Myocyte (in vitro differentiated cells): ENCODE data around the gene EIF3I. TPM values are rescaled to one million over a fixed set of nuclear protein-coding genes. Genes with fewer than 3 reads are reported as not detected.

Experiments used
- DNase-seq: peaks from one replicate; pipeline ENCODE4 v3.0.0-alpha.2; 2012; ENCODE audit warnings: low read depth
- total RNA-seq: library from RNA; depleted of rRNA; stranded (reverse); fragments of >200 nt; gene quantifications from 2 replicates; pipeline ENCODE4 v1.2.3, GENCODE V29; 2014

The EIF3I gene
- total RNA-seq, 1 donor from 2014 or later = 238 TPM

DNA sequence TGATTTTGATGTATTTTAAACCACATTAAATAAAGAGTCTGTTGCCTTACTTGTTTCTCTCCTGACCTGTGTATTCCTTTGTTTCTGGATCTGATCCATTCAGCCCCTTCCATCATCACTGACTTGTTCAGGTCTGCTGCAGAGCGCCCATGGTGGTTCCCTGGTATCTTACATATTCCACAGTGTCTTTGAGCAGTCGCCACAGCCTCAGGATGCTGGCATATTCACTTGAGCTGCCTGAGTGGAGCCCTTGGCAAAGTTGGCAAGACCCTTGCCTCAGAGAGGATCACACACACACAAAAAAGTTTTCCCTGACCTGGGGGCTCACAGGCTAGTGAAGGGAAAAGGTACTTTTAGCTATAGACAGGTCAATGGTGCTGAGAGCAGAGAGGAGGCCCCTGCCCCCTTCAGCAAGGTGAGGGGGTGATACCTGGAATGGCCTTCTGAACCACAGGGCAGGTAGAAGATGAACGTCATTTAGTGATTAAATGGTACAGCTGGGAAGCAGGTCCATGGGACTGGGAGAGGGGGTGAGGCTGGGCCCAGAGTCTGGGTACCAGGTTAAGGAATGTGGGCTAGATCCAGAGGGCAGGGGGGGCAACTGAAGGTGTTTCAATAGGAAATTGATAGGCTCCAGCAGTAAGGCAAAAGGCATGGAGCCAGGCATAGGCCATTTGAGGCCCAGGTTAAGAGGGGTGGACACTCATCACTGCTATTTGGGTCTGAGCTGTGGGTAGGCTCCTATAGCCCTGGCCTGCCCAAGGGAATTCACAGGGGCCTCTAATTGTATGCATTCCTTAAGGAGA is 23.8 kb upstream of the EIF3I start:
- DNase-seq = no peak

DNA sequence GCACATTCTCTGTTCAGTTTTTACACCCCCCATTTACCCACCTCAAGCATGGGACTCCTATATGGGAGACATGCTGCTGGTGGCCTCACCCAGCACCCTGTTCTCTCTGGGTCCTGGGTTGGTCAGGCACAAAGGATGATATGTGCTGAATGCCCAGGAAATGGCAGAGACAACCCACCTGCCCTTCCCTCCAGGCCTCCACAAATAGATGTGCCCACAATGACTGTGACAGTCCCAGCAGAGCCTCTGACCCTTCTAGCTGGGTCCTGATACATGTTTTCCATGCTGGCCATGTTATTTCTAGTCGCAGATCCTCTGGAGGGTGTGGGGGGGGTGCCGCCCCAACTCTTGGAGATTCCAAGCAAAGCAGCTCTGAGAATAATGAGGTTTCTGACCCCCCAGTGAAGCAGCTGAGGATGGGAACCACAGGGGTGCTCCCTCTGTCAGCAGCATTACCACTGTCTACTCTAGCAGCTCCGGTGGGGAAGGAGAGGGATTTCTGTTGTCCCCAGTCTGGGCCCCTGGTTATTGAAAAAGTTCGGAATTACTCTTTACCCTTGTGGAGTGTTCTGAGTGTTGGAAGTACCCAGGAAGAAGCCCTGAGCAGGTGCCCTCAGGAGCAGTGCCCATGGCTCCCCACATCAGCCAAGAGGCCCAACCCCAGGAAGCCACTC is 23.0 kb upstream of the EIF3I start:
- DNase-seq = peak; percentile 62

GRCh38 chr1:32199717-32200072 is 22.5 kb upstream of the EIF3I start:
- peak; percentile 80 for DNase-seq

GRCh38 chr1:32200226-32201010 is 21.8 kb upstream of the EIF3I start, which contains the start of gene CCDC28B:
Gene CCDC28B, plus strand, starts transcription at chr1:32200595. Its CDS starts 1,341 bp downstream, at chr1:32201936.
- peak; percentile 73 for DNase-seq

GRCh38 chr1:32201011-32201855 is 21.0 kb upstream of the EIF3I start:
- peak; percentile 67 for DNase-seq

GRCh38 chr1:32204943-32205361 is 17.3 kb upstream of the EIF3I start:
- no peak for DNase-seq

DNA sequence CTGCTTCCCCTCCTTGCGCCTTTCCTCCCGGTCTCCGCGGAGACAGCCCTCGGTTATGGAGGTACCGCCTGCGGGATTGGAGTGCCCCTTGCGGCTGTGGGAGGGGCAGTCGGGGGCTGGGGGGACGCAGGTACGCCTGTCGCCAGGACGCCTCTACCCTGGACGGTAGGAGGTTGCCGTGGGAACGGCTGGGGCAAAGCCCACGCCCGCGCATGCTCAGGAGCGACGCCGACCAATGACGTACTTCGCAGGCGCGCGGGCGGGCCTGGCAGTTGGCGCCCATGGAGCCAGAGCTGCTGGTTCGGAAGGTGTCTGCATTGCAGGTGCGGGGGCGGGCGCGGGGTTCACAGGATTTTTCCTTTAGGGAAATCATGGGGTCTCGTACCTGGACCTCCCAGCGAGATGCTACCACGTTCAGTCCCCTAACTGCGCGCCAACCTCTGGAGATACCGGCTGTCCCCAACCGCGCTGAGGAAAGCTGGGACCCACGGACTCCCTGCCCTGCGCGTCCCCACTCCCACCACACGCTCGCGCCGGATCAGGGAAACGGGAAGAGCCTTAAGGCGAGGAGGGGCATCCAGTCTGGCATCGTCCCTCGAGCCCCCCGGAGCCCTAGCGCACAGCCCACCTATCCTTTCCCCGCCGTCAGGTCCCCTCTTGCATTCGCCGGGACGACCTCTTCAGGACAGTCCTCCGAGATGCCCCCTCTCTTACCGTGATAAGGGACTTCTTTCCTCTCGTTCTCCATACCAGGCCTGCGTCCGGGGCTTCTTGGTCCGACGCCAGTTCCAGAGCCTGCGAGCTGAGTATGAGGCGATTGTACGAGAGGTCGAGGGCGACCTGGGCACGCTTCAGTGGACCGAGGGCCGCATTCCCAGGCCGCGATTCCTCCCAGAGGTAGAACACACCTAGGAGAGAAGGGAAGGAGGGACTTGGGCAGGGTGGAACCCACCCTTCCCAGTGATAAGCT is 16.5 kb upstream of the EIF3I start, which contains the start of gene IQCC:
Gene IQCC (plus strand): TSS at position 271 of the 970 bp plus-strand sequence. CDS start 11 bp downstream, at position 282.
- DNase-seq = peak; percentile 80

DNA sequence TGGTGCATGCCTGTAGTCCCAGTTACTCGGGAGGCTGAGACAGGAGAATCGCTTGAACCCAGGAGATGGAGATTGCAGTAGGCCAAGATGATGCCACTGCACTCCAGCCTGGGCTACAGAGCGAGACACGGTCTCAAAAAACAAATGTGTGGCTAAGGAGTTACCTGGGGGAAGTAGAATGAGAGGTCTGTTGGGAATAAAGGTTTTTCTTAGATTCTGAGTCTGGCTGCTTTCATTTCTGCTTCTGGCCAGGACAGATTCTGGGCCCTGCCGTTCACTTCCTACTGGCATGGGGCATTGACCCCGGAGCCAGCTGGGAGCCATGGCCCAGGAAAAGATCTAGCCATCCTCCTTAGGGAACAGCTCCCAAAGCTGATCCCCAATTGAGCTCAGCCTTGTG is 13.7 kb upstream of the EIF3I start:
- DNase-seq = no peak

DNA sequence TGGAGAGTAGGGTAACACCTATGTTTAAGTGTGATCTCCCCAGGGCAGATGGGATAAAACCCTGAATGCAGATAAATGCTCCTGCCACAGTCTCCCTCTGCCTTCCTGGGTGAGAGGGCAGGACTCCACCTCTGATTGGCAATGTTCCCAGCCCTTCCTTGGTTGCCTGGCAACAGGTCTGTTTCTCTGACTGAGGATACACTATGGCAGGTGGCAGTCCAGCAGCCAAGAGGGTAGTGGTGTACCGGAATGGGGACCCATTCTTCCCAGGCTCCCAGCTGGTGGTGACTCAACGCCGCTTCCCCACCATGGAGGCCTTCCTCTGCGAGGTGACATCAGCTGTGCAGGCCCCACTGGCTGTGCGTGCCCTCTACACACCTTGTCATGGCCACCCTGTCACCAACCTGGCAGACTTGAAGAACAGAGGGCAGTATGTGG is 13.3 kb upstream of the EIF3I start, which contains the start of gene DCDC2B:
Gene DCDC2B (plus strand): TSS at position 199 of the 438 bp plus-strand sequence. CDS start 5 bp downstream, at position 204.
- DNase-seq = peak; percentile 98

DNA sequence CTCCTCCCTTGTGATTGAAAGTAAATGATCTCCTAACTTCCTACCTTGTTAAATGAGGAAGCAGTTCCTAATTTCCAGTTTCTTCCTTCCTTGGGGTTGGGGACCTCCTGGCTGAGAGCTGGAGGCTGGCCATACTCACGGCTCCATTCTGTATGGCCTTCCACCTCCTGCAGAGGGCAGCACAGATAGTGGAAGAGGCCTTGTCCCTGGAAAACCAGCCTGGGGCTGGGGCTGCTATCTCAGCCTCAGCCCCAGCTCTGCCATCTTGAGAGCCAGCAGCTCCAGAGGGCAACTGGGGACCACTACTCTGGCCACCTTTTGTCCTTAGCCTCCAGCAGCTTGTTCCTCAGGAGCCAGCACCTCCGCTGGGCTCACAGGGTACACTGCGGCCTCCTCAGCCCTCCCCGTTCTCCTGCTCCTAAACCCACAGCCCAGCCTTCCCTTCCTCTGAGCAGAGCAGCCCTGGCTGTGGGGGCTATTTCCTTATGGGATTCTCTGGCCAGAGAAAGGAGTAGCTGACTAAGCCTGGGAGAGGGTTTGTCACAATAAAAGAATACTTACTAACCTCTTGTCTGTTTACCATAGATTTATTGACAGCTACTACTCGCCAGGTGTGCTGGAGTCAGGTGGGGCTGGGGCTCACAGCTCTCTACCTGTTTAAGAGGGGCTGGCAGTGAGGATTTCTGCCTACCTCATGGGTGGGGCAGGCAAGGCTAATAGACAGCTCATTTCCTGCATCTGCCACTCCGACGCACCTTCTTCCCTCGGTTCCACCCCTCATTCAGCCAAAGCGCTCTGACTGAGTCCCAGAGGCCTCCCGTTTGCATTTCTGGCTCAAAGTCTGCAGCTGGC is 6.4 kb upstream of the EIF3I start:
- DNase-seq = peak; percentile 78

- no peak for DNase-seq
Measured at GRCh38 chr1:32216566-32216965, 5.6 kb upstream of the EIF3I start.

- no peak for DNase-seq
Measured at GRCh38 chr1:32219022-32219421, 3.2 kb upstream of the EIF3I start.

DNA sequence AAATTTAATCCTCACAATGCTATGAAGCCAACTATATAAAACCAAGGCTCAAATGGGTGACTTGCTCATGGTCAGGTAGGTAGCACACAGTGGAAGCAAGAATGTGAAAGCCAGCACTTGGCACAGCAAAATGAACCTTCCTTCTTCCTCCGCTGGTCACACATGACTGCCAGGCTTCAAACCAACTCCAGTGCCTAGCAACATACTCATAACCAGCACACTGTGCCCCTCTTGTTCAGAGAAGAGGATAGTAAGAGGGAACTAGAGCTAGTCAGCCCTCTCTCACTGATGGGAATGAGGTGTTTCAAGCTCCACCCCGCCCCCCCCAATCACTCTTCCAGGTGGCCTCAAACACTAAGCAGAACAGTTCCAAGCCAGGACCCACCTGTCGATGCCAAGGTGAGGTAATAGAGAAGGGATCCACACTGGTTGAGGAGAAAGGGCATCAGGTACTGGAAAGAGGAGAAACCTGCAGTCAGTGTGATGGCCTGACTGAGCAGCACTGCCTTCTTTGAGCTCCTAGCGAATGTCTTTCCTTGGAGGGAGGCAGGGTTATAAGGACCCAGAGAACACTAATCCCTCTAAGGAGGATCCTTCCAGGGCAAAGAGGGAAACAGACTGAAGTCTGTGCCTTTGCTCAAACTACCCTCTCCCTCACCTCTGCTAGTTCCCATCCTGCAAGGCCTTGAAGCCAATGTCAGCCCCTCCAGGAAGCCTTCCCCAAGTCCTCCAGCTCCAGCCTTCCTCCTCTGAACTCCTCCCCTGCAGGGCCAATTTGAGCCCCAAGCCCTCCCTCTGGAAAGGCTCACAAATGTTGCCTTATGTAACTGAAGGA is 1.2 kb upstream of the EIF3I start:
- no peak for DNase-seq

GRCh38 chr1:32221581-32221979 is 627 bp upstream of the EIF3I start:
- DNase-seq = no peak

DNA sequence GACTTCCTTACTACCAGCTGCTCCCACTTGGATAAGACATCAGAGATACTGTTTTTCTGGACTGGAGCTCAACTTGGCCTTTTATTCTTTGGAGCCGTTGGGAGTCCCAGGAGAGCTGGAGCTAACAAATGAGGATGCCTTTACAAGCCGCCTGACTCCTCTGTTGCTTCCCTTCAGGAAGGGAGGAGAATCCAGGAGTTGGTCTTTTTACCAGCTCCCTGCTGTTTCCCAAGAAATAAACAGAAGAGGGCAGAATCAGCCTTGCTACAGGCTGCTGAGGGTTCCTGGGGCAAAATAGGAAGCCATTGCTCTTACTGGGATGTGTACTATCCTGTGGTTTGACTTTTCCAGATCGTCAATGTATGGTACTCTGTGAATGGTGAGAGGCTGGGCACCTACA is 1.5 kb downstream of the EIF3I start:
- DNase-seq = no peak

DNA sequence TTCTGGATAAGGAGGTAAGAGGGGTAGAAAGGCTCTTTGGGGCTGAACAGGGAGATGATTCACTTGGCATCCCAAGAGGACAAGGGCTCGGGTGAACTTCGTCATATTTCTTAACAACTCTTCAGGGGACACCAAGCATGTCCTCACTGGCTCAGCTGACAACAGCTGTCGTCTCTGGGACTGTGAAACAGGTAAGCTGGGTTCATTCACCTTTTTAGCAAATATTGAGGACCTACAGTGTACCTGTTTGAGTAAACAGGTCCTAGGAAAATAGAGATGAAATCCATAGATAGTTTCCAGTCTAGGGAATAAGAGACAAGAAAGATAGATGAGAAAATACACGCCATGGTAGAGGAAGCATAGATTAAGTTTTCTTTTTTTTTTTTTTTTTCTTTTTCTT is 2.1 kb downstream of the EIF3I start:
- no peak for DNase-seq

DNA sequence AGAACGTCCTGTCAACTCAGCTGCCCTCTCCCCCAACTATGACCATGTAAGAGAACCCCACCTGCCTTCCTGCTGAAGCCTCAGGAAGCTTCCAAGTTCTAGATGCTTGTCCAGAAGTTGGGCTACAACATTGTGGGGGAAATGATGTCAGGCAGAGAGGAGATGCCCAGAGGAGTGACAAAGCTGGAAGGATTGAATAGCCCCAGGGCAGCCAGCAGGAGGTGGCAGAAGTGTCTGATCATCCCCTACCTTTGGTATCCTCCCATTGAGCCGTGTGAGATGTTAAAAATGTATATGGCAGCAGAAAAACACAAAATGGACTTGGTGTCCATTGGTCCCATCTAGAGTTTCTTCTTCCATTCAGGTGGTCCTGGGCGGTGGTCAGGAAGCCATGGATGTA is 6.6 kb downstream of the EIF3I start:
- DNase-seq = no peak
